ENCODE results near the gene KCNJ13.
A peak's percentile ranks its signal among the peaks of the same experiment; 100 is the strongest.

Gene KCNJ13

DNA sequence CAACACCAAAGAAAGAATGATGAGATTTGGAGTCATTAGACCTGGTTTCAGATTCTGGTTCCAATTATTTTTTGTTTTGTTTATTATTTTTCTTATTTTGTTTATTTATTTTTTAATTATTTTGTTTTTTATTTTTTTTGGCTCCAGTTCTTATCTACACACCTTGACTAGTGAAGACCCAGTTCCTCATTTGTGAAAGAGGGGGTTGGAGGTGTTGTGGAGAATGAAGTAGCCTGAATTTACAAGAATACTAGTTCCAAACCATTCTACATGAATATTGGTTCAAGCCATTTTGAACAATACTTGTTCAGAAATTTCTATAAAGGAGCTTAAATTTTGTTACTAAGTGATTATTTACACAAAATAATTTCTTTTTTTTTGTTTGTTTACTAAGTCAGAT lies 6.9 kb upstream of the KCNJ13 start:
- in situ Hi-C loops (cut with MboI; ENCODE audit: low sequenced_read_pairs), result no loop called here
- no peak for DNase-seq (ENCODE audit: low spot score in 2 of 2)
- Histone ChIP-seq H3K4me1 (no peaks in the 10 kb centered on the region), H3K4me3 (no peak overlapping the region), H3K27me3 (ENCODE audit: low read depth) (no peaks in the 10 kb centered on the region), H3K9me3 (no peaks in the 10 kb centered on the region), H3K36me3 (replicated peaks) (peaks cover 8% of the 10 kb centered on the region)

DNA sequence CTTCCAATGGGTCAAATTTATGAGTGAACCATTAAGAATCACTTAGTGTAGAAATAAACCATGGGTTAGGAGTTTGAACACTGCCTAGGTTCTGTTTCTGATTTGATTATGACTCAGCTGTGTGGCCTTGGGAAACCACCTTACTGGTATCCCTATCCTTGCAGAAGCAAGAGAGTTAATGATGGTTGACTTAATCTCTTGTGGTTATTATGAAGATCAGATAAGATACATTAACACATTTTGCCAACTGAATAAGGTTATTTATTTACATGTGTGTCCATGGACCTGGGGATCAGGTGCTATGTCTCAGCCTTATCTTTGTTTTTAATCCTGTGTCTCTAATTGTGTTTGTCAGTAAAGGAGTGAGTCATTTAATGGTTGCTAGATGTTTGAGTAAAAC lies 5.4 kb upstream of the KCNJ13 start:
- in situ Hi-C loops (cut with MboI; ENCODE audit: low sequenced_read_pairs), result no loop called here
- no peak for DNase-seq (ENCODE audit: low spot score in 2 of 2)

DNA sequence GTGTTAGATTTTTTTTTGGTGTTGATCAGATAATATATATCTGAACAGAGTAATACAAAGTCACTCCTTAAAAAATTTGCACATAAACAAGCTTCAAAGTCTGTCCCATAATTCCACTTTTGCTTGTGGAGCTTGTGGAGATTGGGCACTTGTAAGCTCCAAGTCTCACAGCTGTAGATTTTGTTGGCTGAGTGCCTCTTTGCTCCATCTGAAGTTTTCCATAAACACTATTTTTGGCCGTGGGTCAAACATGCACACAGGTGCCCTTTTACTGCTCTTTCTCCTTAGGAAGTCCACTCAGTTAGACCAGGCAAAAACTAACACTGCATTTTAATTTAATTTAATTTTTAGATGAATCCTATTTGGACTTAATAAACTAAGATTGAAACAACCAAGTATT lies 3.6 kb upstream of the KCNJ13 start:
- in situ Hi-C loops (cut with MboI; ENCODE audit: low sequenced_read_pairs), result no loop called here
- H3K36me3 ChIP-seq (replicated peaks), result no peaks in the 10 kb centered on the region; the same call in 1 of the 2 replicates
- no peaks in the 10 kb centered on the region for H3K4me1 ChIP-seq
- no peaks in the 10 kb centered on the region for H3K27me3 ChIP-seq (ENCODE audit: low read depth)
- DNase-seq (ENCODE audit: low spot score in 2 of 2), result no peak
- H3K9me3 ChIP-seq, result no peaks in the 10 kb centered on the region
- H3K4me3 ChIP-seq, result no peak overlapping the region

More for the DNA sequence above, 5.4 kb upstream of the KCNJ13 start:
- Histone ChIP-seq H3K27me3 (ENCODE audit: low read depth) (no peaks in the 10 kb centered on the region), H3K9me3 (no peaks in the 10 kb centered on the region), H3K36me3 (replicated peaks) (no peaks in the 10 kb centered on the region; the same call in 1 of the 2 replicates), H3K4me1 (no peaks in the 10 kb centered on the region), H3K4me3 (no peak overlapping the region)

DNA sequence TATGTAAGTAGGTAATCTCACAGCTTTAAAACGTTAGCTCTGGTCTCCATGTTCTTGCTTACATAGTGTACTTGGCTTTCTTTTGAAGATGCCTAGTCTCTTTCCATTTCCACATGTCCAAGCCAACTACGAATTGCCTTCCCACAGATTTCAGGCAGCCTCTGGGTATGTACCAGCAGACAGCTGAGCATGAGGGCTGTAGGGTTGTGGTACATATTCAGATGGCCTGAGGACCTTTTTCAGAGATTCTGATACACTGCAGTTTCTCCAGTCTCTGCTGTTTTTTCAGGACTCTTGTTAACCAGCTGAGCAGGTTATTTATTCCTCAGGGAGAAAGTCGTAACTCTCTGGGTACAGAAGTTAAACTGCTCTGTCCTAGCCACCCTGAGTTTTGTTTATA lies 3.1 kb upstream of the KCNJ13 start:
- Histone ChIP-seq H3K4me1 (no peaks in the 10 kb centered on the region), H3K4me3 (no peak overlapping the region), H3K27me3 (ENCODE audit: low read depth) (no peaks in the 10 kb centered on the region), H3K36me3 (replicated peaks) (no peaks in the 10 kb centered on the region; the same call in 1 of the 2 replicates), H3K9me3 (no peaks in the 10 kb centered on the region)
- in situ Hi-C loops (cut with MboI; ENCODE audit: low sequenced_read_pairs), result no loop called here
- DNase-seq (ENCODE audit: low spot score in 2 of 2), result no peak

DNA sequence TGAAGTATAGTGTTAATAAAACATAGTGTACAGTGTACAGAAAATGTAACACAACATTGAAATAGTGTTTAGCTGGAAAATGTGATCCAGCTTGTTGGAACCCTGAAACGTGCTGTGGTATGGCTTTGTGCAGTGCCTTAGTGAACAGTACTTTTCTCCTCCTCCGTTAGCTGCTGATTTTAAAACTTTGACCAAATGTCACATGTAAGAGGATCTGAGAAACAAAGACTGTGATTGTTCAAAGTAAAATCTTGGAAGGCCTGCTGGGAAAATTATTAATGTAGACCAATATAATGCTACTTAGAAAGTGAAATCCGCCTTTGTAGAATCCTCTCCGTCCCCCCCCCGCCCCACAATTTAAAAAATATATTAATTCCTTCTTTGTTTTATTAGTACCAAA lies 911 bp upstream of the KCNJ13 start:
- in situ Hi-C loops (cut with MboI; ENCODE audit: low sequenced_read_pairs), result no loop called here
- no peaks in the 10 kb centered on the region for H3K27me3 ChIP-seq (ENCODE audit: low read depth)
- H3K9me3 ChIP-seq, result no peaks in the 10 kb centered on the region
- H3K4me1 ChIP-seq, result no peaks in the 10 kb centered on the region
- H3K36me3 ChIP-seq (replicated peaks), result peaks cover 2% of the 10 kb centered on the region; the same call in 1 of the 2 replicates
- no peak overlapping the region for H3K4me3 ChIP-seq
- no peak for DNase-seq (ENCODE audit: low spot score in 2 of 2)

DNA sequence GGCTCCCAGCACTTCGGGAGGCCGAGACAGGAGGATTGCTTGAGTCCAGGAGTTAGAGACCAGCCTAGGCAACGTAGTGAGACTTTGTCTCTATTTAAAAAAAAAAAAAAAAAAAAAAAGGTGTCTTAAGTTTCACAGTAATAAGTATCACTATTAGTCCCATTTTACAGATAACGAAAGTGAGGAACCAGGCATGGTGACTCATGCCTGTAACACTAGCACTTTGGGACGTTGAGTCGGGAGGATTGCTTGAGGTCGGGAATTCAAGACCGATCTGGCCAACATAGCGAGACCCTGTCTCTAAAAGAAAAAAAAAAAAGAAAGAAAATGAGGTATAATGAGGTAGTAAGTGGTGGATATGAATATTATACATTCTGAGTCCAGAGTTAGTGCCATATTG lies 2.5 kb downstream of the KCNJ13 start:
- H3K4me3 ChIP-seq, result no peak overlapping the region
- H3K27me3 ChIP-seq (ENCODE audit: low read depth), result no peaks in the 10 kb centered on the region
- H3K4me1 ChIP-seq, result no peaks in the 10 kb centered on the region
- in situ Hi-C loops (cut with MboI; ENCODE audit: low sequenced_read_pairs), result no loop called here
- peaks cover 7% of the 10 kb centered on the region for H3K36me3 ChIP-seq (replicated peaks)
- DNase-seq (ENCODE audit: low spot score in 2 of 2), result no peak
- no peaks in the 10 kb centered on the region for H3K9me3 ChIP-seq

DNA sequence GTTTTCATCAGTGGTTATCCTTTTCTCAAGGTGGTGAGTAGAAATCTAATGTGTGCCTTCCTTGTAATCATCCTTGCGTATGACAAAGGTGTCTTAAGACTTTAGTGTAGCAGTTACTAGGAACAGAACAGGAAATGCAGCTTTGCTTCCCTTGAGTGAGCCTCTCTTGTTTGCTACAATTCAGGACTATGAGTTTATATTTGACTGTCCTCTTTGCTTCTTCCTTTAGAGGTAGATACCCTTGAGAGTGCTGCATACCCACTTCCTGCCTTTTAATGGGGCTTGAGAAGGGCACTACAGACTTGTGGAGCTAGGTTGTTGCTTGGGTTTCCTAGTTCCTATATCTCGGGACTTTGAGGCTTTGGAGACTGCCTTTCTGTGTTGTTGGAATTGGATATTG lies 3.8 kb downstream of the KCNJ13 start:
- in situ Hi-C loops (cut with MboI; ENCODE audit: low sequenced_read_pairs), result no loop called here
- Histone ChIP-seq H3K4me1 (no peaks in the 10 kb centered on the region), H3K36me3 (replicated peaks) (peaks cover 17% of the 10 kb centered on the region), H3K27me3 (ENCODE audit: low read depth) (no peaks in the 10 kb centered on the region), H3K4me3 (no peak overlapping the region), H3K9me3 (no peaks in the 10 kb centered on the region)
- no peak for DNase-seq (ENCODE audit: low spot score in 2 of 2)

DNA sequence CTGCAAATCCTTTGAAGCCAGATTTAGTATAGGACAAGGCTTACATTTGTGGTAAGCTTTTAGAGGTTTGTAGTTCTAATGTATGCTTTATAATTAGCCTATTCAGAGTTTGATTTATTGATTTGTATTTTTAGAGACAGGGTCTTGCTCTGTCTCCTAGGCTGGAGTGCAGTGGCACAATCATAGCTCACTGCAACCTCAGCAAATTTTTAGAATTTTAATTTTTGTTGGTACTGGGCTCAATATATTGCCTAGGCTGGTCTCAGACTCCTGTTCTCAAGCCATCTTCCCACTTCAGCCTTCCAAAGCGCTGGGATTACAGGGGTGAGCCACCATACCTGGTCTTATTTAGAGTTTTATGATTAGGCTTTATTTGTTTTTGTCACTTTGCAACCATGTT lies 4.5 kb downstream of the KCNJ13 start:
- H3K4me3 ChIP-seq, result no peak overlapping the region
- no peaks in the 10 kb centered on the region for H3K9me3 ChIP-seq
- H3K36me3 ChIP-seq (replicated peaks), result peaks cover 22% of the 10 kb centered on the region
- no peaks in the 10 kb centered on the region for H3K27me3 ChIP-seq (ENCODE audit: low read depth)
- no peaks in the 10 kb centered on the region for H3K4me1 ChIP-seq
- no peak for DNase-seq (ENCODE audit: low spot score in 2 of 2)
- in situ Hi-C loops (cut with MboI; ENCODE audit: low sequenced_read_pairs), result no loop called here

DNA sequence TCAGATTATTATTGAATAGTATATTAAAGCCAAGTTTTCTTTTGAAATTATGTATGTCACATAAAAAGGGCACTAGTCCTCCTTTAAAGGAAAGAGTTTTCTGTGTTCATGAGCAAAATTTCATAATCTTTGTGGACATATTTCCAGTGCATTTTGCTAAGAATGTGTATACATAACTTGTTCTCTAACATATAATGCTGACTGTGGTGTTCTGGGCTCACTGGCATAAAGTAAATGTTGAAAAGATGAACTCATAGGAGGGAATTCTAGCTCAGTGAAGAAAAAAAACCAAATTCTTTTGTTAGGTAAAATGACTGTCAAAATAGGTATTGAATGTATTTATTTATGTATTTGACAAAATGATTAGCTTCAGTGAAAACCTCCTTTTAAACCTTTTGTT lies 6.2 kb downstream of the KCNJ13 start:
- in situ Hi-C loops (cut with MboI; ENCODE audit: low sequenced_read_pairs), result no loop called here
- no peak for DNase-seq (ENCODE audit: low spot score in 2 of 2)
- H3K27me3 ChIP-seq (ENCODE audit: low read depth), result no peaks in the 10 kb centered on the region
- H3K36me3 ChIP-seq (replicated peaks), result peaks cover 28% of the 10 kb centered on the region
- no peak overlapping the region for H3K4me3 ChIP-seq
- H3K9me3 ChIP-seq, result no peaks in the 10 kb centered on the region
- no peaks in the 10 kb centered on the region for H3K4me1 ChIP-seq

DNA sequence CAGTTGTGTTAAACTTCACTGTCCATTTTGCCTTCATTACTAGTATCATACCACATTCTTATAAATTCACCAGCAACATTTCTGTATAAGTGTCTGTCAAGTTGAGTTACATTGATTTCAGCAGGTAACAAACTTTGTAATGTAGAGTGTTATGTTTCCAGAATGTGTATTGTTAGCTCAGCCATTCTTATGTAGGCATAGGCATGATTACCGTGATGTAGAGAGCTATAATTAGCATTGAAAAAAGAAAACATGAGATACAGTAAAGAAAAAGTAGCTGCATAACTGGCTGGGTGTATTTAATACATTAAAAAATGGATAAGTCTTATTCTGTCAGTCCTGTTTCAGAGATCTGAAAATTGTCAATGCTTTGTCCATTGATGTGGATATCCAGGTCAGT lies 8.5 kb downstream of the KCNJ13 start:
- H3K36me3 ChIP-seq (replicated peaks), result peaks cover 33% of the 10 kb centered on the region
- no peaks in the 10 kb centered on the region for H3K9me3 ChIP-seq
- in situ Hi-C loops (cut with MboI; ENCODE audit: low sequenced_read_pairs), result no loop called here
- no peaks in the 10 kb centered on the region for H3K27me3 ChIP-seq (ENCODE audit: low read depth)
- H3K4me1 ChIP-seq, result no peaks in the 10 kb centered on the region
- no peak for DNase-seq (ENCODE audit: low spot score in 2 of 2)
- no peak overlapping the region for H3K4me3 ChIP-seq

DNA sequence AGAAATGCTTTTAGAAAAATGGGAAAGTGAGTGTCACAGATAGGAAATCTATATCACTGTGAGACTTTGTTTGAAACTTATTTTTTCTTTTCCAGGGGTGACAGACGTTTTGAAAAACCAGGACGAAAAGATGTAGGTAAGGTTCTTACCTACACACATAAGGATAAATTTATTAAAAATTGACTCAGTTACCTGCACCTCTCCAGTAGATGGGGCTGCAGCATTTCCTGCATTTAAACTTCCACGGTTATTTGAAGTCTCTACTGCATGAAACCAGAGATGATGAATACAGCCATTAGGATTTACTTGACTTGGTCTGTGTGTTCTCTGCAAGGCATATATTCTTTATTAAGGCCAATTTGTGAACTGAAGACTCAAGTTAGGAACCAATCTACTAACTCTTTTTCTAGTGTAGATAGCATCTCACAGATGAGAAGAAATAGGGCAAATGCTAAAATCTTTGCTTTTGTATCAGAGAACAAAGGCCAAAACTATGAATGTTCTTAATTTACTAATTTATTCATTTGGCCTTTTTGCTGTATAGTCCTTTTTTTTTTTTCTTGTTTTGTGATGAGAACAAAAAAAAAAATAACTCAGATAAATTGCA lies 15.0 kb downstream of the KCNJ13 start:
- Histone ChIP-seq H3K27me3 (ENCODE audit: low read depth) (no peaks in the 10 kb centered on the region), H3K36me3 (replicated peaks) (peaks cover 25% of the 10 kb centered on the region), H3K4me1 (no peaks in the 10 kb centered on the region), H3K9me3 (no peaks in the 10 kb centered on the region), H3K4me3 (no peak overlapping the region)
- DNase-seq (ENCODE audit: low spot score in 2 of 2), result peak; percentile 39 to 57
- in situ Hi-C loops (cut with MboI; ENCODE audit: low sequenced_read_pairs), result no loop called here

DNA sequence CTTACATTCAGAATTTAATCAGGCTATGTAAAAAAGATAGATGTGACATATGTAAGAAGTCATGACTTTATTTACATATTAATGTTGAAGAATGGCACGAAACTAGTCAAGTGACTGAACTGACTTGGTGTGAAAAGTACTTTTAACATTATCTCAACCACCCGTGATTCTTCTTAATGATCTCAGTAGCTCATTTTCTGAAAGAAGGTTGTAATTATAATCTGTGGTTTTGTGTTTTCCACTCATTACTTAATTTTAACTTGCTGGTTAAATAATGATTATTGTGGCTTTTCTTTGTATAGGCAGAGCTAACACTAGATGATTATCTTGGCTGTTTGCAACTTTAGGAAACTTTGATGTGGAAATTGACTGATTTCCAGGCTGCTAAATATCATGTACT lies 18.5 kb downstream of the KCNJ13 start:
- peaks cover 23% of the 10 kb centered on the region for H3K36me3 ChIP-seq (replicated peaks)
- H3K4me3 ChIP-seq, result no peak overlapping the region
- no peaks in the 10 kb centered on the region for H3K4me1 ChIP-seq
- H3K9me3 ChIP-seq, result no peaks in the 10 kb centered on the region
- no peak for DNase-seq (ENCODE audit: low spot score in 2 of 2)
- no peaks in the 10 kb centered on the region for H3K27me3 ChIP-seq (ENCODE audit: low read depth)
- in situ Hi-C loops (cut with MboI; ENCODE audit: low sequenced_read_pairs), result no loop called here

DNA sequence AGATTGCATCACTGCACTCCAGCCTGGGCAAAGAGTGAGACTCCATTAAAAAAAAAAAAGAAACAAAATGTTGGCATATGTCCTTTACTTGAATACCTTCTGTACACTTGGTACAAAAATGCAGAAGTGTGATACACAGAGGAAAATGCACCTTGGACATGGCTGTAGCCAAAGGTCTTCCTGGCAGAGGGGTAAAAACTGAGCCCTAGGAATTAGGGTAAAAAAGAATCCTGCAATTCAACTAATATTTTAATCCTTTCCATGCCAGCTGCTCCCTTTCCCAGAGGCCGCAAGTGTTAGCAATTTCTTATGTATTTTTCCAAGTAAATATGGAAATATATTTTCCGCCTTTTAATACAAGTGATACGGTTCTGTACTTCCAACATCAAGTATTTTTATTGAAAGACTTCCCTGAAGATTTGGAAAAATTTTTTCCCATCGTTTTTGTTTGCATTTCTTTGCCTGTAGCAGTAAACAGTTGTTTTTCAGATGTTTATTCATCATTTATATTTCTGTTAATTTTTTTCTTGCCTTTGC lies 26.2 kb downstream of the KCNJ13 start:
- no peak for DNase-seq (ENCODE audit: low spot score in 2 of 2)
- in situ Hi-C loops (cut with MboI; ENCODE audit: low sequenced_read_pairs), result no loop called here
- Histone ChIP-seq H3K27me3 (ENCODE audit: low read depth) (no peaks in the 10 kb centered on the region), H3K4me1 (no peaks in the 10 kb centered on the region), H3K36me3 (replicated peaks) (peaks cover 54% of the 10 kb centered on the region), H3K9me3 (no peaks in the 10 kb centered on the region), H3K4me3 (no peak overlapping the region)

DNA sequence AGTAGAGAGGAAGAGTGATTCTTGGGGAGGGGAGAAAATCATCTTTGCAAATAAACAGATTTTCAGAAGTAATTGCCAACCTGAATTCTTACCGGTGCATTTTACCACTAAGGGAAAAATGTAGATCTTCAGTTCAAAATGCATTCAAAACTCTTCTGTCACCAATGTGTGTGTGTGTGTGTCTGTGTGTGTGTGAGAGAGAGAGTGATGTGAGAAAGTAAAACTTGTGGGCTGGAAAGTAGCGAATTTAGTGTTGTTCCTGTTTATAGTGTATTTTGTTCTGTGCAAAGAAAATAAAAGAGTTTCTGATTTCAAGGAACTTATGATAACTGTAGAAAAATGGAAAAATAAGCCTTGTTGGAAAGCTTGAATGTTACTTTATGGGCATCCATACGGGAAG lies 27.0 kb downstream of the KCNJ13 start:
- in situ Hi-C loops (cut with MboI; ENCODE audit: low sequenced_read_pairs), result no loop called here
- H3K4me3 ChIP-seq, result no peak overlapping the region
- H3K9me3 ChIP-seq, result no peaks in the 10 kb centered on the region
- peaks cover 52% of the 10 kb centered on the region for H3K36me3 ChIP-seq (replicated peaks)
- H3K4me1 ChIP-seq, result no peaks in the 10 kb centered on the region
- DNase-seq (ENCODE audit: low spot score in 2 of 2), result no peak
- H3K27me3 ChIP-seq (ENCODE audit: low read depth), result no peaks in the 10 kb centered on the region

DNA sequence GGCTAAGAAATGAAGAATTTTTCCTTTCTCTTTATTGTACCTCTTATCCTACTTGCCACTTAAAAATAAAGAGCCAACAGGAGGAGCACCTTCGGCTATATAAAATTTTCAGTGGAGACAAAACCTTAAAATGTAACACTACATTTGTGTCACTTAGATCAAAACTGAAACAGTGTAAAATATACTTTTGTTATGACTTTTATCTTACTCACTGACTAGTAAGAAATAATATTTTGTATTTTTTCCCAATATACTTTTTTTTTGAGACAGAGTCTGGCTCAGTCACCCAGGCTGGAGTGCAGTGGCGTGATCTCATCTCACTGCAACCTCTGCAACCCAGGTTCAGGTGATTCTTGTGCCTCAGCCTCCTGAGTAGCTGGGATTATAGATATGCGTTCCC lies 28.3 kb downstream of the KCNJ13 start:
- Histone ChIP-seq H3K4me1 (no peaks in the 10 kb centered on the region), H3K9me3 (no peaks in the 10 kb centered on the region), H3K36me3 (replicated peaks) (peaks cover 46% of the 10 kb centered on the region), H3K27me3 (ENCODE audit: low read depth) (no peaks in the 10 kb centered on the region), H3K4me3 (no peak overlapping the region)
- in situ Hi-C loops (cut with MboI; ENCODE audit: low sequenced_read_pairs), result no loop called here
- DNase-seq (ENCODE audit: low spot score in 2 of 2), result no peak

Measured in HAP-1 (cell line).